K562 (cell line): ENCODE results near the gene FGF1. TPM values are rescaled to one million over a fixed set of nuclear protein-coding genes. Genes with fewer than 3 reads are reported as not detected.

Experiments used
- ATAC-seq: fragments of 200-7000 bp; cut with Tn5 transposase; 3 replicates; pipeline ENCODE4 v1.9.1; 2020; ENCODE audit warnings: moderate library complexity
- BruUV-seq: library from RNA; stranded (reverse); fragments of 400-500 nt; replicated peaks from 2 replicates; lab custom pipeline; 2021; lab: Mats Ljungman, UMichigan
- CTCF ChIA-PET: fragments of 300-600 bp; formaldehyde crosslinking; extraction: SDS; loops from one replicate; lab custom pipeline; 2021; ENCODE audit warnings: low intra/inter-chr PET ratio; lab: Yijun Ruan, JAX
- POLR2A ChIA-PET: fragments of 300-600, 350-650 bp; sonication (Branson Sonifier 250); formaldehyde crosslinking; extraction: SDS; loops from one replicate; lab custom pipeline; 2021; ENCODE audit warnings: antibody characterized with exemption, inconsistent platforms; lab: Yijun Ruan, JAX
- DNase-seq, 4 experiments: peaks; one replicate each; pipeline versions ENCODE4 v3.0.0 to v3.0.0-alpha.2; 2011 to 2018; ENCODE audit warnings: low spot score in 3 of 4, mixed read lengths in 3 of 4; ENCODE audit errors: extremely low read depth in 1 of 4
- FAIRE-seq: peaks from 2 replicates; lab custom pipeline; 2011; peaks lifted over from hg19 to GRCh38; lab: Jason Lieb, UNC
- H2AFZ ChIP-seq: 2 replicates; pipeline ENCODE4 v1.6.0; 2011; ENCODE audit warnings: low read depth, low read length, control low read depth, inconsistent platforms
- H3K27ac ChIP-seq: fragments of 200-600 bp; 3 replicates; pipeline ENCODE4 v1.8.0; 2011; ENCODE audit warnings: low read depth, mild to moderate bottlenecking, control low read depth, inconsistent platforms, low read length, moderate library complexity, mixed read lengths; ENCODE audit errors: extremely low read depth
- H3K27me3 ChIP-seq, 2 experiments: fragments of 300-600 bp in 1 of 2; 2 replicates in 1 of 2; 3 replicates in 1 of 2; pipeline versions ENCODE4 v1.6.0 to v1.8.0; 2011; ENCODE audit warnings: inconsistent platforms in 2 of 2, low read length in 2 of 2, mild to moderate bottlenecking in 1 of 2, mixed read lengths in 1 of 2, moderate library complexity in 1 of 2; ENCODE audit not compliant: control insufficient read depth in 2 of 2, insufficient read depth in 2 of 2
- H3K36me3 ChIP-seq: fragments of 300-600 bp; 3 replicates; pipeline ENCODE4 v1.8.0; 2011; ENCODE audit warnings: mild to moderate bottlenecking, low read length, inconsistent platforms; ENCODE audit not compliant: control insufficient read depth, insufficient read depth
- H3K4me1 ChIP-seq, 2 experiments: fragments of 200-600 bp in 1 of 2; replicated peaks in 1 of 2; 2 replicates in 1 of 2; 3 replicates in 1 of 2; pipeline versions ENCODE4 v1.5.1 to v1.8.0; 2011; ENCODE audit warnings: inconsistent platforms in 2 of 2, low read length in 2 of 2, mild to moderate bottlenecking in 1 of 2, mixed read lengths in 1 of 2, moderate library complexity in 1 of 2; ENCODE audit not compliant: control insufficient read depth in 2 of 2, insufficient read depth in 2 of 2
- H3K4me2 ChIP-seq: 2 replicates; pipeline ENCODE4 v1.6.1; 2011; ENCODE audit warnings: low read length, control low read depth, inconsistent platforms, mixed read lengths; ENCODE audit not compliant: insufficient read depth
- H3K4me3 ChIP-seq: fragments of 200-600 bp; sonication (generic), shearing (Covaris generic); 2 replicates; pipeline ENCODE4 v1.5.1; 2016; ENCODE audit warnings: control low read depth, inconsistent platforms
- H3K79me2 ChIP-seq: fragments of 200-600 bp; 3 replicates; pipeline ENCODE4 v1.8.0; 2011; ENCODE audit warnings: low read length, inconsistent platforms; ENCODE audit not compliant: control insufficient read depth, insufficient read depth
- H3K9ac ChIP-seq, 2 experiments: 2 replicates each; pipeline versions ENCODE4 v1.6.0 to v1.6.1; 2011; ENCODE audit warnings: low read depth in 2 of 2, low read length in 2 of 2, control low read depth in 1 of 2, inconsistent platforms in 1 of 2, mild to moderate bottlenecking in 1 of 2, mixed read lengths in 1 of 2; ENCODE audit not compliant: insufficient read depth in 1 of 2
- H3K9me1 ChIP-seq: one replicate; pipeline ENCODE4 v1.6.0; 2011; ENCODE audit warnings: inconsistent platforms, mild to moderate bottlenecking, low read length, moderate library complexity; ENCODE audit not compliant: control insufficient read depth, insufficient read depth
- H3K9me3 ChIP-seq: replicated peaks from 2 replicates; pipeline ENCODE4 v1.5.1; 2011; ENCODE audit warnings: low read depth, low read length, inconsistent platforms; ENCODE audit not compliant: control insufficient read depth, insufficient read depth
- H4K20me1 ChIP-seq: replicated peaks from 2 replicates; pipeline ENCODE4 v1.6.1; 2011; ENCODE audit warnings: low read length, inconsistent platforms, mixed read lengths; ENCODE audit not compliant: control insufficient read depth, insufficient read depth
- ATF7 ChIP-seq: fragments of 450-650 bp; IDR thresholded peaks from 2 replicates; pipeline ENCODE4 v1.7.1; 2014; ENCODE audit warnings: mild to moderate bottlenecking, moderate library complexity
- BRCA1 ChIP-seq, 2 experiments: fragments of 450-650 bp in 1 of 2; sonication (generic) in 1 of 2; formaldehyde crosslinking in 1 of 2; IDR thresholded peaks; 2 replicates each; pipeline versions ENCODE4 v1.5.0 to v1.6.1; 2017 to 2020; ENCODE audit warnings: mild to moderate bottlenecking in 1 of 2, missing genetic modification reagents in 1 of 2
- MTA1 ChIP-seq: fragments of 450-650 bp; IDR thresholded peaks from 2 replicates; pipeline ENCODE4 v1.6.1; 2017; ENCODE audit warnings: borderline replicate concordance
- NEUROD1 ChIP-seq: fragments of 150-350 bp; IDR thresholded peaks from 2 replicates; pipeline ENCODE4 v1.6.1; 2014; ENCODE audit warnings: borderline replicate concordance, low read length, low read depth; ENCODE audit not compliant: partially characterized antibody
- RAD51 ChIP-seq: fragments of 450-650 bp; IDR thresholded peaks from 2 replicates; pipeline ENCODE4 v1.7.1; 2016; ENCODE audit warnings: low read depth, mild to moderate bottlenecking, borderline replicate concordance
- SRSF1 ChIP-seq: fragments of 200-400 bp; formaldehyde crosslinking; IDR thresholded peaks from 2 replicates; pipeline ENCODE4 v1.6.1; 2017; ENCODE audit warnings: mild to moderate bottlenecking, low read depth, low read length, moderate library complexity
- ZBTB8A ChIP-seq: fragments of 450-650 bp; IDR thresholded peaks from 2 replicates; pipeline ENCODE4 v1.6.1; 2018; ENCODE audit warnings: mild to moderate bottlenecking, moderate library complexity; ENCODE audit not compliant: partially characterized antibody
- ZNF507 ChIP-seq: conservative IDR thresholded peaks from 2 replicates; pipeline ENCODE4 v1.6.1; 2017; ENCODE audit warnings: missing genetic modification characterization, missing compliant biosample characterization
- ZNF586 ChIP-seq: fragments of 450-650 bp; formaldehyde crosslinking; conservative IDR thresholded peaks from 2 replicates; pipeline ENCODE4 v1.4.0; 2020; ENCODE audit warnings: mild to moderate bottlenecking, moderate library complexity
- ZSCAN32 ChIP-seq: fragments of 450-650 bp; formaldehyde crosslinking; IDR thresholded peaks from 2 replicates; pipeline ENCODE4 v1.4.0; 2020; ENCODE audit warnings: mild to moderate bottlenecking, moderate library complexity
- whole genome bisulfite sequencing: fragments of 100-300 bp; shearing (Covaris generic); methylation state at CpG from one replicate; pipeline ENCODE4 v1.1.6; 2016; ENCODE audit warnings: low coverage, mixed read lengths; ENCODE audit not compliant: insufficient coverage; ENCODE audit errors: missing lambda C conversion rate; 5-methylcytosine and 5-hydroxymethylcytosine counted together
- in situ Hi-C: fragments of 300-500 bp; cut with MboI; formaldehyde crosslinking; loops from 4 replicates; pipeline ENCODE4 v1.15.0; 2018; ENCODE audit warnings: inconsistent platforms, mixed read lengths
- intact Hi-C: fragments of 100-400 bp; cut with micrococcal nuclease; formaldehyde crosslinking; loops from 2 replicates; pipeline ENCODE4 v1.14.2; 2022
- polyA plus RNA-seq, 8 experiments: library from polyadenylated mRNA; depleted of rRNA in 4 of 8; stranded (reverse) in 5 of 8; unstranded in 3 of 8; fragments of >200 nt; fragmentation: Nextera tagmentation in 2 of 8; fragmentation: Illumina TruSeq in 1 of 8; extraction: Ambion mirVana in 2 of 8; extraction: Trizol in 1 of 8; gene quantifications; 2 replicates each; pipeline versions ENCODE4 v1.2.1 to v1.2.3, GENCODE V29; 2011 to 2014; ENCODE audit warnings: inconsistent platforms in 1 of 8, missing spikeins in 1 of 8
- total RNA-seq, 7 experiments: library from RNA; depleted of rRNA in 6 of 7; stranded (reverse); fragments of >200 nt in 6 of 7; fragmentation: Illumina TruSeq in 2 of 7; extraction: Trizol in 2 of 7; gene quantifications; 2 replicates each; pipeline versions ENCODE4 v1.2.1 to v1.2.3, GENCODE V29; 2011 to 2021; ENCODE audit warnings: low replicate concordance in 1 of 7
- TF ChIP-seq, protein P1 (sequence below): fragments of 250-450 bp; sonication (Bioruptor Pico); IDR thresholded peaks from 2 replicates; pipeline ENCODE4 v1.4.0; 2020; ENCODE audit warnings: mild to moderate bottlenecking
- TF ChIP-seq, protein P2 (sequence below): sonication (generic); formaldehyde crosslinking; IDR thresholded peaks from 2 replicates; pipeline ENCODE4 v1.8.0; 2022; ENCODE audit warnings: mild to moderate bottlenecking, missing genetic modification reagents

The FGF1 gene
- total and polyA plus RNA-seq, 9 of the 15 experiments (the other 6 are each of a cell fraction or from before 2014, with no cell fraction given) = not detected

DNA sequence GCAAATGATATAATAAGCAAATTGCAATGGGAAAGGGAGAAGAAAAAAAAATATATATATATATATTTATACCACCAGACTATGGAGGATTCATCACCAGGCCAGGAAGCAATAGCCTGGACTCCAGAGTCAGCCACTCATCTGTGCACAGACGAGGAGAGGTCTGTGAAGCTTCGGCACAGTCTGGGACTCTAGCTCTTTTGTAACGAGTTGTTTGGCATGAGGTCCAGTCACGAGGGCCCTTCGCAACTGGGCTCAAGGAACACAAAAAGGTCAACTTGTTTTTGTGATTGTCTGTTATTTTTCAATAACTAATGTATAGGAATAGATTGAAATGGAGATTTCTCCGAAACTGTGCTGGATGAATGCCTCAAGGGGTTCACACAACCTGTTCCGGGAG, 14.7 kb upstream of the FGF1 start:
- no peak for DNase-seq
- H4K20me1 ChIP-seq = no peaks in the 10 kb centered on the region
- POLR2A ChIA-PET = no interaction called here
- H3K4me3 ChIP-seq = no peak overlapping the region
- CTCF ChIA-PET = no interaction called here
- 0% methylated on average over 7 of the region's 7 CpGs for WGBS
- FAIRE-seq = no peak
- H3K9me3 ChIP-seq = no peaks in the 10 kb centered on the region
- BruUV-seq = no TSS peak
- no peak overlapping the region for H3K27ac ChIP-seq
- in situ Hi-C loops (no loop called here), intact Hi-C loops (no loop called here)
- no peak for TF ChIP-seq NEUROD1
- no peak for TF ChIP-seq BRCA1 (IDR thresholded peaks at IDR 0.05)
- TF ChIP-seq BRCA1 (CRISPR knock-in tag; IDR thresholded peaks at IDR 0.05) = no peak
- no peak for TF ChIP-seq SRSF1
- no peak for TF ChIP-seq ZSCAN32 (CRISPR knock-in tag)
- no peak for TF ChIP-seq ZNF507 (tag)
- no peak for TF ChIP-seq MTA1
- TF ChIP-seq ATF7 = no peak
- no peak for TF ChIP-seq RAD51
- no peak for TF ChIP-seq ZBTB8A
- TF ChIP-seq, protein P1, sequence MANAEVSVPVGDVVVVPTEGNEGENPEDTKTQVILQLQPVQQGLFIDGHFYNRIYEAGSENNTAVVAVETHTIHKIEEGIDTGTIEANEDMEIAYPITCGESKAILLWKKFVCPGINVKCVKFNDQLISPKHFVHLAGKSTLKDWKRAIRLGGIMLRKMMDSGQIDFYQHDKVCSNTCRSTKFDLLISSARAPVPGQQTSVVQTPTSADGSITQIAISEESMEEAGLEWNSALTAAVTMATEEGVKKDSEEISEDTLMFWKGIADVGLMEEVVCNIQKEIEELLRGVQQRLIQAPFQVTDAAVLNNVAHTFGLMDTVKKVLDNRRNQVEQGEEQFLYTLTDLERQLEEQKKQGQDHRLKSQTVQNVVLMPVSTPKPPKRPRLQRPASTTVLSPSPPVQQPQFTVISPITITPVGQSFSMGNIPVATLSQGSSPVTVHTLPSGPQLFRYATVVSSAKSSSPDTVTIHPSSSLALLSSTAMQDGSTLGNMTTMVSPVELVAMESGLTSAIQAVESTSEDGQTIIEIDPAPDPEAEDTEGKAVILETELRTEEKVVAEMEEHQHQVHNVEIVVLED (CRISPR knock-in tag) = no peak
- TF ChIP-seq, protein P2, sequence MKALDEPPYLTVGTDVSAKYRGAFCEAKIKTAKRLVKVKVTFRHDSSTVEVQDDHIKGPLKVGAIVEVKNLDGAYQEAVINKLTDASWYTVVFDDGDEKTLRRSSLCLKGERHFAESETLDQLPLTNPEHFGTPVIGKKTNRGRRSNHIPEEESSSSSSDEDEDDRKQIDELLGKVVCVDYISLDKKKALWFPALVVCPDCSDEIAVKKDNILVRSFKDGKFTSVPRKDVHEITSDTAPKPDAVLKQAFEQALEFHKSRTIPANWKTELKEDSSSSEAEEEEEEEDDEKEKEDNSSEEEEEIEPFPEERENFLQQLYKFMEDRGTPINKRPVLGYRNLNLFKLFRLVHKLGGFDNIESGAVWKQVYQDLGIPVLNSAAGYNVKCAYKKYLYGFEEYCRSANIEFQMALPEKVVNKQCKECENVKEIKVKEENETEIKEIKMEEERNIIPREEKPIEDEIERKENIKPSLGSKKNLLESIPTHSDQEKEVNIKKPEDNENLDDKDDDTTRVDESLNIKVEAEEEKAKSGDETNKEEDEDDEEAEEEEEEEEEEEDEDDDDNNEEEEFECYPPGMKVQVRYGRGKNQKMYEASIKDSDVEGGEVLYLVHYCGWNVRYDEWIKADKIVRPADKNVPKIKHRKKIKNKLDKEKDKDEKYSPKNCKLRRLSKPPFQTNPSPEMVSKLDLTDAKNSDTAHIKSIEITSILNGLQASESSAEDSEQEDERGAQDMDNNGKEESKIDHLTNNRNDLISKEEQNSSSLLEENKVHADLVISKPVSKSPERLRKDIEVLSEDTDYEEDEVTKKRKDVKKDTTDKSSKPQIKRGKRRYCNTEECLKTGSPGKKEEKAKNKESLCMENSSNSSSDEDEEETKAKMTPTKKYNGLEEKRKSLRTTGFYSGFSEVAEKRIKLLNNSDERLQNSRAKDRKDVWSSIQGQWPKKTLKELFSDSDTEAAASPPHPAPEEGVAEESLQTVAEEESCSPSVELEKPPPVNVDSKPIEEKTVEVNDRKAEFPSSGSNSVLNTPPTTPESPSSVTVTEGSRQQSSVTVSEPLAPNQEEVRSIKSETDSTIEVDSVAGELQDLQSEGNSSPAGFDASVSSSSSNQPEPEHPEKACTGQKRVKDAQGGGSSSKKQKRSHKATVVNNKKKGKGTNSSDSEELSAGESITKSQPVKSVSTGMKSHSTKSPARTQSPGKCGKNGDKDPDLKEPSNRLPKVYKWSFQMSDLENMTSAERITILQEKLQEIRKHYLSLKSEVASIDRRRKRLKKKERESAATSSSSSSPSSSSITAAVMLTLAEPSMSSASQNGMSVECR (CRISPR knock-in tag) = no peak
- no peak for TF ChIP-seq ZNF586 (CRISPR knock-in tag)
- H3K9ac ChIP-seq = no peak overlapping the region
- no peaks in the 10 kb centered on the region for H3K4me1 ChIP-seq
- no peaks in the 10 kb centered on the region for H3K79me2 ChIP-seq
- no peaks in the 10 kb centered on the region for H3K9me1 ChIP-seq
- peaks cover 0 to 9% of the 10 kb centered on the region in 2 experiments; a peak in 2 of 5 replicates for H3K27me3 ChIP-seq
- H3K36me3 ChIP-seq = no peaks in the 10 kb centered on the region
- no peak overlapping the region for H2AFZ ChIP-seq
- no peak overlapping the region for H3K4me2 ChIP-seq
- ATAC-seq = no peak
